Nephron (organoid): ENCODE results near the gene KMT2E.
A peak's percentile ranks its signal among the peaks of the same experiment; 100 is the strongest.
"Not testable (repeated sequence)": the region's sequence is repeated elsewhere in the genome, so short reads cannot be mapped to it uniquely, and the experiment has no call there.

Experiments used
- H3K27ac Mint-ChIP-seq, 3 experiments: 2 replicates each; pipeline ENCODE4 v1.8.0; 2020; ENCODE audit warnings: mixed read lengths in 3 of 3, mild to moderate bottlenecking in 2 of 3, moderate library complexity in 1 of 3
- H3K27me3 Mint-ChIP-seq: 2 replicates; pipeline ENCODE4 v1.8.0; 2021; ENCODE audit warnings: low read depth, mild to moderate bottlenecking, moderate library complexity, mixed read lengths
- H3K36me3 Mint-ChIP-seq: 2 replicates; pipeline ENCODE4 v1.8.0; 2020; ENCODE audit warnings: low read depth, mixed read lengths
- H3K4me1 Mint-ChIP-seq: 2 replicates; pipeline ENCODE4 v1.8.0; 2020; ENCODE audit warnings: mixed read lengths
- H3K4me3 Mint-ChIP-seq, 3 experiments: 2 replicates each; pipeline ENCODE4 v1.8.0; 2020; ENCODE audit warnings: mild to moderate bottlenecking in 3 of 3, mixed read lengths in 3 of 3, moderate library complexity in 2 of 3
- H3K9me3 Mint-ChIP-seq: 2 replicates; pipeline ENCODE4 v1.8.0; 2020; ENCODE audit warnings: mixed read lengths
- TF ChIP-seq, protein P1 (sequence below), 3 experiments: fragments of 200-600 bp; sonication (generic); IDR thresholded peaks; one replicate each; pipeline ENCODE4 v1.5.0; 2021; ENCODE audit warnings: antibody characterized with exemption in 3 of 3; ENCODE audit not compliant: unreplicated experiment in 3 of 3

KMT2E gene

DNA sequence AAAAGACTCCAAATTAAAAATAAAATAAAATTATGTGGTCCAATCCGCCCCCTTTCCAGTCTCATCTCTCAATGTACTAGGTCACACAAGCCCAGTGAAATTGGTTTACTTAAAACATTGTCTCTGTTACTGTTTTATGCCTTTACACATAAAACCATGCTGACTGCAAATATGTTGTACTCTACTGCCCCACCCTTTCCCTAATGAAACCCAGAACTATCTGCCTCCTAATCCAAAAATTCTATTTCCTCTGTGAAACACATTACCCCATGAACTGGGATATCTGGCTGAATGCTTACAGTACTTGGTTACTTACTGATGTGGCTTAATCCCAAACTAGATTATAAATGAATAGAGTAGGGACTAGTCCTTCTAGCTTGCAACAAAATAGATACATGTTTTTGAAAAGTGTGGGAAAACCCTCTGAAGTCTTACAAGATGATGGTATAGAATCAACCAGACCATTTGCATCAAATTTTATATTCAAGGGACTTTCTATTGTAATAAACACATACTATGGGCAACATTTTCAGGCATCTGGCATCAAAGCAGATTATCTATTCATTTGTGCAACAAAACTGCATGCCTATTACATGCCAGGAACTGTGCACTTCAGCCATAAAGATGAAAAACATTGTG is 10.0 kb upstream of the KMT2E start:
- Mint-ChIP-seq H3K4me3 (no peak overlapping the region), H3K9me3 (no peaks in the 10 kb centered on the region), H3K4me1 (peaks cover 58% of the 10 kb centered on the region), H3K27me3 (no peaks in the 10 kb centered on the region), H3K36me3 (peaks cover 43% of the 10 kb centered on the region), H3K27ac (peak overlapping the region; percentile 9 to 80 (median 14))
- TF ChIP-seq, protein P1, sequence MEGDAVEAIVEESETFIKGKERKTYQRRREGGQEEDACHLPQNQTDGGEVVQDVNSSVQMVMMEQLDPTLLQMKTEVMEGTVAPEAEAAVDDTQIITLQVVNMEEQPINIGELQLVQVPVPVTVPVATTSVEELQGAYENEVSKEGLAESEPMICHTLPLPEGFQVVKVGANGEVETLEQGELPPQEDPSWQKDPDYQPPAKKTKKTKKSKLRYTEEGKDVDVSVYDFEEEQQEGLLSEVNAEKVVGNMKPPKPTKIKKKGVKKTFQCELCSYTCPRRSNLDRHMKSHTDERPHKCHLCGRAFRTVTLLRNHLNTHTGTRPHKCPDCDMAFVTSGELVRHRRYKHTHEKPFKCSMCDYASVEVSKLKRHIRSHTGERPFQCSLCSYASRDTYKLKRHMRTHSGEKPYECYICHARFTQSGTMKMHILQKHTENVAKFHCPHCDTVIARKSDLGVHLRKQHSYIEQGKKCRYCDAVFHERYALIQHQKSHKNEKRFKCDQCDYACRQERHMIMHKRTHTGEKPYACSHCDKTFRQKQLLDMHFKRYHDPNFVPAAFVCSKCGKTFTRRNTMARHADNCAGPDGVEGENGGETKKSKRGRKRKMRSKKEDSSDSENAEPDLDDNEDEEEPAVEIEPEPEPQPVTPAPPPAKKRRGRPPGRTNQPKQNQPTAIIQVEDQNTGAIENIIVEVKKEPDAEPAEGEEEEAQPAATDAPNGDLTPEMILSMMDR (IDR thresholded peaks at IDR 0.05; ENCODE audit: unreplicated experiment in 3 of 3) = no peak

DNA sequence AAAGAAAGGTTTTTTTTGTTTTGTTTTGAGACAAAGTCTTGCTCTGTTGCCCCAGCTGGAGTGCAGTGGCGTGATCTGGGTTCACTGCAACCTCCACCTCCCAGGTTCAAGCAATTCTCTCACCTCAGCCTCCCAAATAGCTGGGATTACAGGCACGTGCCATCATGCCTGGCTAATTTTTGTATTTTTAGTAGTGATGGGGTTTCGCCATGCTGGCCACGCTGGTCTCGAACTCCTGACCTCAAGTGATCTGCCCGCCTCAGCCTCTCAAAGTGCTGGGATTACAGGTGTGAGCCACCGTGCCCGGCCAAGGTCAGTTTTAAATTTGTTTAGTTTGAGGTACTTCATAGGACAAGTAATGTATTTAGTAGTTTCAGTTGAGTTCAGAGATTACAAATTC is 9.0 kb upstream of the KMT2E start:
- Mint-ChIP-seq H3K4me1 (peaks cover 63% of the 10 kb centered on the region), H3K27ac (peak overlapping the region in 2 of 3 experiments; percentile 47 to 54), H3K36me3 (peaks cover 39% of the 10 kb centered on the region), H3K4me3 (peak overlapping the region in 1 of 3 experiments; percentile 34)
- not testable (repeated sequence) for H3K27me3 Mint-ChIP-seq, H3K9me3 Mint-ChIP-seq

DNA sequence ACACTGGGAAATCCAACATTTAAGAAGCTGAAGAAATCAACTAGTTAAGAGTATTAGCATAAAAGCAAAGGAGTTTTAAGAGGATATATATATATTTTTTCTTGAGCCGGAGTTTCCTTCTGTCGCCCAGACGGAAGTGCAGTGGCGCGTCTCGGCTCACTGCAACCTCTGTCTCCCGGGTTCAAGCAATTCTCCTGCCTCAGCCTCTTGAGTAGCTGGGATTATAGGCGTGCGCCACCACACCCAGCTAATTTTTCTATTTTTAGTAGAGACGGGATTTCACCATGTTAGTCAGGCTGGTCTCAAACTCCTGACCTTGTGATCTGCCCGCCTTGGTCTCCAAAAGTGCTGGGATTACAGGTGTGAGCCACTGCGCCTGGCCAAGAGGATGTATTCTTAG is 8.5 kb upstream of the KMT2E start:
- Mint-ChIP-seq H3K36me3 (peaks cover 39% of the 10 kb centered on the region), H3K4me1 (peaks cover 63% of the 10 kb centered on the region), H3K4me3 (peak overlapping the region in 1 of 3 experiments; percentile 34), H3K27ac (peak overlapping the region in 2 of 3 experiments; percentile 47 to 54)
- H3K9me3 Mint-ChIP-seq, H3K27me3 Mint-ChIP-seq: not testable (repeated sequence)

DNA sequence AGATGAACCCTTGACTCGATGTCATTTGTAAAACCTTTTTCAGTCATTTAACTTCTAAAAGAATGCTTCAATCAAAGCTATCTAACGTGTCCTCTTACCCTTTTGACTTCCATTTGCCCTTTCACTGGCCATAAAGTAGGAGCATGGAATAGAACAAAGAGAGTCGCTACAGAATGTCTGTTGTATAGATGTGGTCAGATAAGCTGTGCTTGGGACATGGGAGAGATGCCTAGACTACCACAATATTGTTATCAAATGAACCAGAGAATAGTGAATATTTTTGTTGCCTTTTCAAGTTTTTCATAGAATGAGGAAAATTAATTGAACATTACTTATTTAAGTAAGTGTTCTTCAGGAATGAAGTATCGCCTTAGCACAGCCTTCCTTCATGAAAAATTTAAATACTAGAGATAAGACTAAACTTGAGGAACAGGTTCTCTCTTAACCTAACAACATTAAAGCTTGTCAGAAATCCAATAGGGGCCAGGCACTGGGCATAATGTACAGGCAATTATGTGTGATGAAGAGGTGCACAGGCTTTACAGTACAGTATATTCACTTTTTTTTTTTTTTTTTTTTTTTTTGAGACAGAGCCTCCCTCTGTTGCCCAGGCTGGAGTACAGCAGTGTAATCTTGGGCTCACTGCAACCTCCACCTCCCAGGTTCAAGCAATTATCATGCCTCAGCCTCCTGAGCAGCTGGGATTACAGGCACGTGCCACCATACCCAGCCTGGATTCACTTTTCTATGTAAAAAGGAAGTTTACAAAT is 7.5 kb upstream of the KMT2E start:
- TF ChIP-seq, protein P1 (IDR thresholded peaks at IDR 0.05; ENCODE audit: unreplicated experiment in 3 of 3) = no peak
- Mint-ChIP-seq H3K4me3 (peak overlapping the region in 2 of 3 experiments; percentile 14 to 15), H3K36me3 (peaks cover 31% of the 10 kb centered on the region), H3K9me3 (no peaks in the 10 kb centered on the region), H3K27ac (peak overlapping the region; percentile 22 to 38 (median 26)), H3K27me3 (no peaks in the 10 kb centered on the region), H3K4me1 (peaks cover 57% of the 10 kb centered on the region)

DNA sequence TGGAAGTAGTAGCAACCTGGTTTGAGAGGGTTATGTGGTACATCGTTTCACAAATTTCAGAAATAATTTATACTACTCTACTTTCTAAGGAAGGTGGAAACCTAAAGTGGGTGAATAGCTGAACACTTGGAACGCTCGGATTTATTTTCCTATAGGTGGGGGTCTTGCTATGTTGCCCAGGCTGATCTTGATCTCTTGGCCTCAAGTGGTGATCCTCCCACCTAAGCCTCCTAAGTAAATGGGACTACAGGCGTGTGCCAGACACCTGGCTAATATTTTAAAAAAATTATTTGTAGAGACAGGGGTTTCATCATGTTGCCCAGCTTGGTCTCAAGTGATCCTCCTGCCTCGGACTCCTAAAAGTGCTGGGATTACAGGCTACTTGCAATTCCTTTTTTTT is 6.7 kb upstream of the KMT2E start:
- H3K9me3 Mint-ChIP-seq = no peaks in the 10 kb centered on the region
- peaks cover 57% of the 10 kb centered on the region for H3K4me1 Mint-ChIP-seq
- peaks cover 3% of the 10 kb centered on the region for H3K27me3 Mint-ChIP-seq
- peaks cover 31% of the 10 kb centered on the region for H3K36me3 Mint-ChIP-seq
- no peak overlapping the region for H3K4me3 Mint-ChIP-seq
- H3K27ac Mint-ChIP-seq = peak overlapping the region in 1 of 3 experiments; percentile 38
- TF ChIP-seq, protein P1 (IDR thresholded peaks at IDR 0.05; ENCODE audit: unreplicated experiment in 3 of 3) = no peak

DNA sequence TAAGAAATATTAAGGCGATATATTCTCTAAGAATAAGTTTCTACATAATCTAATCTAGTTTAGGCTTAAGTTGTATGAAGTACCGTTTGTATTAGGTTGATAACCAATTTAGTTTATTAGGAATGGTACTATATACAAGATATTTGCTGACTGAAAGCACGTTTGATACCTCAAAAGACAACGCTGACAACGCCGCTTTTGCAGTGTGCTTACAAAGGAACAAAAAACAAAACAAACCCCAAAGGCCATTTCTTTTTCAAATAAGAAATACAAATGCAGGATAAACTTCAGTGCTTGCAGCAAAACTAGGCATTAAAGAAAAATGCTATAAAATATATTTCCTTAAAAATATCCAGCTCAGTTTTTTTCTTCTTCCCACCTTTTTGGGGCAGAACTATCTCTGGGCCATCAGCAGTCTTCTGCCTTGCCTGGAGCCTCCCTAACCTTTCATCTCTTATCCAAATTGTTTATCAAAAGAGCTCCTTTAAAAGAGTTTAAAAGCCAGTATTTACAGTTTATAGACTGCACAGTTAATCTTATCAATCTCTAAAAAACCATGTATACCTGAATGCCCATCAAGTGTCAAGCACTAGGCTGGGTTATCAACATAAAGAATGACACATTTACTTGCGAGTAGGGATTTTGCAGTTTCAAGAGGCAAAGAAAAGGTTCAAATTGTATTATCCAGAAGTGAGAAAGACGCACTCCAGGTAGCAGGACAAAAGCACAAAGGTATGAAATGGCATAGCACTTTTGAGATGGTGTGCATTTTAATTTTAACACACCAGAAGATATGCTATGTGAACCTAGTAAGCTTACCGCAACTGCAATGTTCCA is 4.1 kb upstream of the KMT2E start:
- peaks cover 23% of the 10 kb centered on the region for H3K36me3 Mint-ChIP-seq
- peak overlapping the region; percentile 100 for H3K27ac Mint-ChIP-seq
- TF ChIP-seq, protein P1 (IDR thresholded peaks at IDR 0.05; ENCODE audit: unreplicated experiment in 3 of 3) = no peak
- no peaks in the 10 kb centered on the region for H3K9me3 Mint-ChIP-seq
- H3K27me3 Mint-ChIP-seq = peaks cover 3% of the 10 kb centered on the region
- H3K4me3 Mint-ChIP-seq = peak overlapping the region; percentile 93 to 99 (median 98)
- H3K4me1 Mint-ChIP-seq = peaks cover 38% of the 10 kb centered on the region
